NK-92 (cell line): ENCODE measurements around the gene GPX8.
A peak's percentile ranks its signal among the peaks of the same experiment; 100 is the strongest.

Source experiments
- DNase-seq: peaks from one replicate; lab custom pipeline; 2025; ENCODE audit not compliant: unreplicated experiment; lab: John Stamatoyannopoulos, UW

GPX8 gene

DNA sequence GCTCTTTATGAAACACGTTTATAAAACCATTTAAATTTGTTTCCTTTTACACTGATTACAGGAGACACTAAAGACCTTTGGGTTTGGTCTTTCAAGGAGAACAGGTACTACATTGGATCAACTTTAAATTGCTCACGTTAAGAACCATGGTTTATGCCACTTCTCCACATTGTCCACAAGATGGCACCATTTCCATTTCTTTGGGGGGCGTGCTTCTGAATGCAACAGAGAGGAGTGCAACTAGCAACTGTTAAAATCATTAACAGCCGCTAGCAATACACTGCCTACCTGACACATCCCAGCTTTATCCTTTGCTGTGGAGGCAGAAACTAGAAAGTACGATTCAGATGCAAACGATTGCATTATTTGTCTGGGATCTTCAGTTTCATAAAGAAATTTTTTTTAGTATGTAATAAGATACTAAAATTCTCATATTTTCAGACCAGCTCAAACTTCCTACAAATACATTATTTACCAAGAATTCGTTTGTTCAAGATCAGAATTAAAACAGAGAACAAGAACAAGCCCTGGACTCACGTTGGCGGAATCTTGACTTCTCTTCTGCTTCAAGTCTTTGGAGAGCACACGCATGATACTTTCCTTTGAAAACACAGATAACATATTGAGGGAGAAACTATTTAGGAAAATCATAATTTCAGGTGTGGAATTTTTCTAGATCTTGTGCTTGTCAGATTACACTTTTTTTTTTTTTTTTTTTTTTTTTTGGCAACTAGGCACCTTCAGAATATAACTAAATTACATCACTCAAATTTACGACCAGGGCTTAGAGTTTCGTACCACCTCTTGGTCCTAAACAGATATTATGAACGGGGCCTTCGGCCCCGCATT, 12.3 kb downstream of the GPX8 start:
- DNase-seq: peak; percentile 13

DNA sequence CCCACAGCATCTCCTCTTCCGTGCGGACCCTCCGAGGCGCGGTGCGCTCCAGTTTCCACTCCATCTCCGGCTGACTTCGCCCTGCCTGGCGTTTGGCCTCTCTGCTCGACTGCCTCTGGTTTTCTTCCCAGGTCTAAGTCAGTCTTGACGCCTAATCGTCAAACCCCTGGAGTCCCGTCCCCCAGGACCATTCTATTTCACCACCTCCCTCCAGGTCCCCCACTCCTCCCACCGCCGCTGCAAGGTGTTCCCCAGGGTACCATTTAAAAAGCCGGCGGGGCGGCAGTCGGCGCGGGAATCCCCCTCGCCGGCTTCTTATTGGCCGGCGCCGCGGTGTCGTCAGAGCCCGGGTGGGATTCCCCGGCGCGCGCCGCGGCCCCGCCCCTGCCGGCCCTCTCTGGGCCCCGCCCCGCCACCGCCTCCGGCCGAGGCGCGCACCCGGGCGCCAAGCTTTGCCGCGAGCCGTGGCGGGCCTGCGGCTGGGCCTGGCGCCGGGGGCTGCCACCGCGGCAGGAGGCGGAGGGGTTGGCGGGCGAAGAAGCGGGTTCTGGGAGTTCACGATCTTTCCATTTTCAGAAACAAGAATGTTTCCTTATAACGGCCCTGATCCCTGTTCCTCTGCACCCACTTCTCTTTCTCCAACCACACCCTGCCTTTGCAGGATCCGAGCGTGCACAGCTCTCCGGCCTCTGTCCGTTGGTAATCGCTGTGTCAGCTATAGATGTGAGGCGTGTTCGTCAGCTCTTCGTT, 13.1 kb downstream of the GPX8 start, which contains the start of gene CDC20B:
Gene CDC20B, minus strand, starts transcription at position 241 of the 750 bp plus-strand sequence. Its CDS starts 177 bp downstream, at position 64.
- DNase-seq: no peak

DNA sequence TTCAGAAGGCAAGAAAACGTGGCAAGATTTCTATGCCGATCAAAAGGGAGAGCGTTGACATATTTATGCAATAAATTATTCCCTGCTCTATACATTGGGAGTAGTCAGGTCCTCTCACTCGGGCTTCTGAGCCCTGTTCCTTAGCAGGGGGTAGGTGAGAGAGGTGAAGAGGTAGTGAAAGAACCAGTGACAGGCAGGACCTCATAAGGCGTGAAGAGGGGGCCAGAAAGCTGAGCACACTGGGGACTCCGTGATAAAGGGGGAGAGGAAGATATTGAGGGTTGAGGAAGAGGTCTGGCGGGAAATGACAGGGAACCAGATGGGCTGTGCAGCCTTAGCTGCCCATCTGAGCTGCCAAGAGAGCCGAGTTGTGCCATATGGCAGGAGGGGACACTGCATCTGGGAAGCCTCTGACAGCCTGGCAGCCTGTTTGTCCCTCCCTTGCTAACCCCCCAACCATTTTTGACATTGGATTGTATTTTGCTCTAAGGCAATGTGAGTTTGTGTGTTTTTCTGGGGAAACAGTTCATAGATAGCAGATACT, 13.8 kb downstream of the GPX8 start:
- DNase-seq: no peak

DNA sequence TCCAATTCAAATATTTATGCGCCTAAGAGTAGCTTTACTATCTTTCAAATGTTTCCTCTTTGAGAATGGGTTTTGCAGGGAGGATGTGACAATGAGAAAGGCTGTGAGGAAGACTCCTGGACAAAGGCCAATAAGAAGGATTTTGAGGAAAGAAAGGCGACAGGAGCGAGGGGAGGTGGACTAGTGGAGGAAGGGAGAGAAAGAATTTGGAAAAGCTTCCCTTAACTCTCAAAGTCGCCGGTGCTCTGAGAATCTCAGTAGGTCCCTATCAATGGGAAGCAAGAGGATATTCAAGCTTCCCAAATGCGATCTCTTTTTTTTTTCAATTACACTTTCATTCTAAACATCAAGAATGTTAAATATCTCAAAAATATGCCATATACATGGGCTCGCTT, 15.8 kb downstream of the GPX8 start:
- no peak for DNase-seq

DNA sequence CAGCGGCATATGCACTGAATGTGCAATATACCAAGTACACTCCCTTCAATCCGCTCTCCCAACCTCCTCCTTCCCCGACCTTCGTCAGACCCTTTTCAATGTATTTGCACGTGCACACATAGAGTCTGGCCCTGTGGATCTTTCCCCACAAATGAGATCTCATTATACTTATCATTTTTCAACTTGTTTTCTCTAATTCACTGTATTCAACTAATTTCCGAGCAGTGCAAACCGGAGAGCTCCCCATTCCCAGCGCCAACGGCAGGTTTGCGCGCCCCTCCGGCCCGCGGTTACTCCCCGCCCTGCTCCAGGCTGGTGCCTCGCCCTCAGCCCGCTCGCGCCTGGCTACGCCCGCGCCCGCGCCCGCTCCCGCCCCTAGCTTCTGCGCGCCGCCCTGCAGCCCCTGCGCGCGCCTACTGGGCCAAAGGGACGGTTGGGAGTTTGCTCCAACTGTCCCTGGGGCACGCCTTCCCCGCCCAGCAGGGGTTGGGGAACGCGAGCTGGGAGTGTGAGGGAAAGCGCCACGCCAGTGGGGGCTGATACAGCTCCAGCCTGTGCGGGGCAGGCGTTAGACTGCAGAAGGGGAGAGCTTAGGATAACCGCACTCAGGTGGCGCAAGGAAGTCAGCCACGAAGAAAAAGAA, 16.3 kb downstream of the GPX8 start:
- DNase-seq: no peak

DNA sequence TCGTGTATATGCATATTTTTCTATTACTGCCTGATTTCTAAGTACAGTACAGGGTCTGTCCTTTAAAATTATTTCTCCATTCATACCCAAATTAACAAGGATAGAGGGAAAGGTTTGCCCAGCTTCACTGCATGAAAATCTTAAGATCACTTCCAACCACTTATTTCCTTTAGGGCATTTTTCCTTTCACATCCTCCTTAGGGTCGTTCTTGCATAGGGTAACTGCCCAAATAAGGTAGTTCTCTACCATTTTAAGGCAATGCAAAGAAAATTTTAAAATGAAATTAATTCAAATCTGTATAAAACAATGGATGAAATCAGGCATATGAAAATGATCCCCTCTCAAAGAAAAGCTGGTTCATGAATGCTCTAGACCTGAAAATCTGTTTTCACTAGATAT, 17.1 kb downstream of the GPX8 start:
- DNase-seq: no peak

DNA sequence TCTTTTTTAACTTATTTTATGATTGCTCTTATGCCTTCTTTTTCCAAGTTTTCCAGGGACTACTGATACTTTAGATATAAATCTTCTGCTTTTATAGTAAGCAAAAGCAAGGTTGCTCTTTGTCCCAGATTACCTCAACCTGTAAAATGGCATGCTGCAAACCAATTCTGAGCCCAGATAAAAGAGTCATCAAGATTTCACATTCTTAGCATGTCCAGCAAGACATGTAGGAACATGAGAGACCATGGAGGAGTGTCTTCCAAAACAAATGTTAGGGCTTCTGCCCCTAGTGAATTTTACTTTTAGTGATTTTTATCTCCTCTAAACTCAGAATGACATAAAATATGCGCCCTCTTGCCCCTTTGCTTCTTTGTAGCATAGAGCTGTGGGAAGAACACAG, 20.0 kb downstream of the GPX8 start:
- DNase-seq: no peak

DNA sequence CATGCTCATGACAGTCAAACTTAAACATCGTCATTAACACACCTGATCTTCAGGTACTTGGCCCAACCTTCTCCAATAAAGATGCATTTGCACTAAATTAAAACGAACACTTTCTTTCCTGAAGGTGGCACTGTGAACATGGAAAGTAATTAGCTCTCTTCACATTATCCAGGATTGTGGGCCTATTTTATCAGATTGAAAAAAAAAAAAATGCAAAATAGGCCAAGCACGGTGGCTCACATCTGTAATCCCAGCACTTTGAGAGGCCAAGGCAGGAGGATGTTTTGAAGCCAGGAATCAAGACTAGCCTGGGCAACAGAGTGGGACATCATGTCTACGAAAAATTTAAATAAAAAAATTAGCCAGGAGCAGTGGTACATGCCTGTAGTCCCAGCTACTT, 27.4 kb downstream of the GPX8 start:
- no peak for DNase-seq

DNA sequence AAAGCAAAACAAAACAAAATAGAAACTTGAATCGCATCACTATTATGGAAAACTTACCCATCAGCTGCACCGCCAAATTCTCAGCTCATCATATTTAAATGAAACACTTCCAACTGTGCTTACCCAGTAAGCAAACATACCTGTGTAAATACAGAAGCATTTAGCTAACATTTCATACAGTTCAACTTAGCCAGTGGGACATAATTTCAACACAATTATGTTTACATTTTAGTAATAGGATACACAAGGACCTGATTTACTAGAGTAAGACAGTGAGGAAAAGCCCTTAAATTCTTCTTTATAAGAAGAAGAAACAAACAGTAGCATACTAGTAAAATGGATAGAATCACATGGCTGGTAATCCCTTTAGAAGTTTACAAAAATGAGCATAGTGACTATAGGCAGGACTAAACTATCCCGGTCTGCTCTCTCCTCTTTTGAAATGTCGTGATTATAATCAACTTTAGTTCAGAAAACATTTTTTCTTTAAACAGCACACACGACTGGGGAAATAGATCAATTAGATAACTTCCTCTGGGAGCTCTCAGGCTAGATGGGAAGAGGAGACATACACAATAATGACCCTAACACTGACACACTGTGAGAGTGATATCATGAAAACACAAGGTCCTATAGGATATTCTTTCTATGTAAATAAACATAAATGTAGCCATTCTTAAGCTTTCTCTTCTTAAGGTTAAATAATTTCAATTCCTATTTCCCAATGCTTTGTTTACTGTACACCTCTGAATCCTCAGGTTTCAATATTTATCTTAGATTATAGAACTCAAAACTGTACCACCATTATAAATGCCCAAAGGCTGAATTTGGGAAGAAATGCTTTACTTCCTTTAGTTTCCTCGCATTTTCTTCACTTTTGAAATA, 28.9 kb downstream of the GPX8 start:
- DNase-seq: no peak

DNA sequence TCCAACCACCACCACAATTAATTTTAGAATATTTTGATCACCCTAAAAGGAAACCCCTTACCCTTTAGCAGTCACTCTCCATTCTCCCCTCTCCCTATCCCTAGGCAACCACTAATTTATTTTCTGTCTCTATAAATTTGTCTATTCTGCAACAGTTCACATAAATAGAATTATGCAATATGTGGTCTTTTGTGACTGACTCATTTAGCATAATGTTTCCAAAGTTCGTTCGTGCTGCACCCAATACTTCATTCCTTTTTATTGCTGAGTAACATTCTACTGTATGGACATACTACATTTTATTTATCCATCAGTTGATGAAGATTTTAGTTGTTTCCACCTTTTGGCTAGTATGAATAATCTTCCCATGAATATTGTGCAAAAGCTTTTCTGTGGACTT, 31.2 kb downstream of the GPX8 start:
- no peak for DNase-seq

DNA sequence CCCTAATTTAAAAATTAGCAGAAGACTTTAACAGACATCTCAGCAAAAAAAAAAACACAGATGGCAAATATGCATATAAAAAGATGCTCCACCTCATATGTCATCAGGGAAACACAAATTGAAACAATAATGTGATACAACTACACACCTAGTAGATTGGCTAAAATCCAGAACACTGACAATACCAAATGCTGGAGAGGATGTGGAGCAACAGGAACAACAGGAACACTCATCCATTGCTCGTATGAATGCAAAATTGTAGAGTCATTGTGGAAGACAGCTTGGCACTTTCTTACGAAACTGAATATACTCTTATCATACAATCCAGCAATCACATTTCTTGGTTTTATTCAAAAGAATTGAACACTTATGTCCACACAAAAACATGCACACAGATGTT, 45.0 kb downstream of the GPX8 start:
- no peak for DNase-seq

DNA sequence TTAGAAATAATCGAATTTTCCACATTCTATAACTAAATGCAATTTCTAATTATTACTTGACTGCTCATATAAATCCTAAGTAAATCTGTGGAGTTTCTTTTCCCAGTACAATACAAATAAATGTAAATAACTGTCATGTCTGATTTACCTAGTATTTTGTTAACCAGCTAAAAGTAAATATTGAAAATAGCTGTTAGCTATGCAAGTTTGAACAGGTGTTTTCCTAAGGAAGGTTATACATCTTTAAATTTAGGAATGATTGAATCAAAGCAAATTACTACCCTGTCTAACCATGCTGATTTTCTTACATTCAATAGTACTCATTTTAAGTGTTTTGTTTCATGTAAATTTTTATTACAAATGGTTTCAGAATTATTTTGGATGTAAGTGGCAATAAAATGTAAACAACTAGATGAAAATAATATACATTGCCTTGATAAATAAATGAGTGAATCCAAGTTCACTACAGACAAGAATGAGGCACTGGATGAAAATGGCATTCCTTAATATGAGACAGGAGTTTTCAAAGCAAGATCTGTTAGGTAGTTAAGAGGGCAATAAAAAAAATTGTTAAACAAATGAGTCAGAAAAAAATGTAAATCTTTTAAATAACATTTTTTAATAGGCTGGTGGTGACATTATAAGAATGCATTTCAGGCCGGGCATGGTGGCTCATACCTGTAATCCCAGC, 51.4 kb downstream of the GPX8 start:
- DNase-seq: no peak
